ENCODE data around the gene BRSK2.
A peak's percentile ranks its signal among the peaks of the same experiment; 100 is the strongest.

BRSK2 gene

GRCh38 chr11:1481483-1481825 lies 91.7 kb downstream of the BRSK2 start:
- intact Hi-C loops (cut with DNase I) = no loop called here
- DNase-seq = peak in 1 of 42 donors; percentile 8

- DNase-seq = no peak
- intact Hi-C loops (cut with DNase I) = no loop called here
These were observed 92.2 kb downstream of the BRSK2 start for GRCh38 chr11:1481861-1482441.

GRCh38 chr11:1482581-1483444 lies 93.1 kb downstream of the BRSK2 start:
- peak in 2 of 42 donors; percentile 2 to 3 for DNase-seq
- intact Hi-C loops (cut with DNase I) = no loop called here

GRCh38 chr11:1483445-1483961 lies 93.8 kb downstream of the BRSK2 start:
- intact Hi-C loops (cut with DNase I) = no loop called here
- DNase-seq = no peak

- DNase-seq = no peak
These were observed 94.4 kb downstream of the BRSK2 start for GRCh38 chr11:1484061-1484671.

GRCh38 chr11:1484695-1485503 lies 95.2 kb downstream of the BRSK2 start:
- peak in 2 of 42 donors; percentile 3 to 37 for DNase-seq
- intact Hi-C loops (cut with DNase I) = no loop called here

More at GRCh38 chr11:1484061-1484671, 94.4 kb downstream of the BRSK2 start:
- intact Hi-C loops (cut with DNase I) = no loop called here

- peak in 1 of 42 donors; percentile 3 for DNase-seq
- intact Hi-C loops (cut with DNase I) = no loop called here
These were observed 95.8 kb downstream of the BRSK2 start for GRCh38 chr11:1485504-1485885.

GRCh38 chr11:1486054-1486825 lies 96.5 kb downstream of the BRSK2 start, which contains the start of gene MOB2:
TSS of gene MOB2 (minus strand) at chr11:1486779. CDS start at chr11:1486556, 223 bp downstream.
- DNase-seq = peak in 13 of 42 donors; percentile 4 to 68 (median 49)

GRCh38 chr11:1487091-1487850 lies 97.5 kb downstream of the BRSK2 start:
- DNase-seq = peak in 1 of 42 donors; percentile 2
- intact Hi-C loops (cut with DNase I) = no loop called here

More at GRCh38 chr11:1486054-1486825, 96.5 kb downstream of the BRSK2 start, which contains the start of gene MOB2:
- intact Hi-C loops (cut with DNase I) = no loop called here

GRCh38 chr11:1487851-1488574 lies 98.3 kb downstream of the BRSK2 start:
- no peak for DNase-seq
- intact Hi-C loops (cut with DNase I) = no loop called here

GRCh38 chr11:1488575-1489180 lies 98.9 kb downstream of the BRSK2 start:
- no peak for DNase-seq
- intact Hi-C loops (cut with DNase I) = no loop called here

GRCh38 chr11:1490651-1491050 lies 100.9 kb downstream of the BRSK2 start:
- intact Hi-C loops (cut with DNase I) = no loop called here
- DNase-seq = no peak

GRCh38 chr11:1491379-1491778 lies 101.6 kb downstream of the BRSK2 start:
- intact Hi-C loops (cut with DNase I) = no loop called here
- DNase-seq = no peak

- DNase-seq = no peak
- intact Hi-C loops (cut with DNase I) = no loop called here
These were observed 104.0 kb downstream of the BRSK2 start for GRCh38 chr11:1493650-1494244.

GRCh38 chr11:1494650-1495049 lies 104.9 kb downstream of the BRSK2 start:
- intact Hi-C loops (cut with DNase I) = no loop called here

More at GRCh38 chr11:1494650-1495049, 104.9 kb downstream of the BRSK2 start:
- DNase-seq = no peak

Measured in head of caudate nucleus (tissue), 42 donors.